Endothelial cell of umbilical vein (primary cell): ENCODE results near the gene U2AF2.

ENCODE experiments used
- EZH2 ChIP-seq: IDR thresholded peaks from 2 replicates; pipeline ENCODE4 v1.6.1; 2012; ENCODE audit warnings: borderline replicate concordance, low read depth, mild to moderate bottlenecking, moderate library complexity, low read length, inconsistent platforms; ENCODE audit not compliant: severe bottlenecking
- FOS ChIP-seq: IDR thresholded peaks from 2 replicates; pipeline ENCODE4 v1.6.1; 2011; ENCODE audit warnings: mild to moderate bottlenecking, low read length, moderate library complexity, borderline replicate concordance; ENCODE audit not compliant: insufficient read depth
- POLR2A ChIP-seq: IDR thresholded peaks from 2 replicates; pipeline ENCODE4 v1.6.1; 2012; ENCODE audit warnings: low read depth, mild to moderate bottlenecking, control low read depth, low read length
- TF ChIP-seq, protein P1 (sequence below), 2 donors: IDR thresholded peaks; 1 replicate in 1 of 2; 2 replicates in 1 of 2; pipeline ENCODE4 v1.5.1; 2011; ENCODE audit warnings: low read length in 2 of 2, mild to moderate bottlenecking in 2 of 2, moderate library complexity in 2 of 2, control low read depth in 1 of 2, inconsistent platforms in 1 of 2, low read depth in 1 of 2; ENCODE audit not compliant: insufficient read depth in 1 of 2; ENCODE audit errors: extremely low read depth in 1 of 2
- TF ChIP-seq, protein P2 (sequence below): IDR thresholded peaks from 2 replicates; pipeline ENCODE4 v1.6.1; 2011; ENCODE audit not compliant: insufficient read depth, insufficient read length

DNA sequence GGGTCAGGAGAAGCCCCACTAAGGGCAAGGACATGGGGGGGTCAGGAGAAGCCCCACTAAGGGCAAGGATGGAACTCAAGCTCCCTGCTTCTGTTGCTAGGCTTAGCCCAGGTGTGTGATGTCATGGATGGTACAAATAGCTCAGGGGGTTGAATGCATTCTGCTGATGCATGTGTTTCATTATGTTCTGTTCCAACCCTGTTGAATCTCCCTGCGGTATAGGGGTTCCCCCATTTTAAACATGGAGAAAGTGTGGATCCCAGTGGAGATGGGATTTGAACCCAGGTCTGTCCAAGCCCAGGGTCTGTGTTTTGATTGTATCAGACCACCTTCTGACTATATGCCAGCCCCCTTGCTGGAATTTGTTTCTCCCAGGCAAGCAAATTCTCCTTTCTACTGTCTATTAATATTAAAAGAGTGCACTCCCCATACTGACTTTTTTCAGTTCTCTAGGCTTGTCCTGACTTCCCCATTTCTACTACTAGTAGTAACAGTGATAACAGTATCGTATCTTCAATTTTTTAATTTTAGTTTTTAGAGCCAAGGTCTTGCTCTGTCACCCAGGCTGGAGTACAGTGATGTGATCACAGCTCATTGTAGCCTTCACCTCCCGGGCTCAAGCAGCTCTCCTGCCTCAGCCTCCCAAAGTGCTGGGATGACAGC lies 42.7 kb upstream of the U2AF2 start:
- TF ChIP-seq, protein P1, sequence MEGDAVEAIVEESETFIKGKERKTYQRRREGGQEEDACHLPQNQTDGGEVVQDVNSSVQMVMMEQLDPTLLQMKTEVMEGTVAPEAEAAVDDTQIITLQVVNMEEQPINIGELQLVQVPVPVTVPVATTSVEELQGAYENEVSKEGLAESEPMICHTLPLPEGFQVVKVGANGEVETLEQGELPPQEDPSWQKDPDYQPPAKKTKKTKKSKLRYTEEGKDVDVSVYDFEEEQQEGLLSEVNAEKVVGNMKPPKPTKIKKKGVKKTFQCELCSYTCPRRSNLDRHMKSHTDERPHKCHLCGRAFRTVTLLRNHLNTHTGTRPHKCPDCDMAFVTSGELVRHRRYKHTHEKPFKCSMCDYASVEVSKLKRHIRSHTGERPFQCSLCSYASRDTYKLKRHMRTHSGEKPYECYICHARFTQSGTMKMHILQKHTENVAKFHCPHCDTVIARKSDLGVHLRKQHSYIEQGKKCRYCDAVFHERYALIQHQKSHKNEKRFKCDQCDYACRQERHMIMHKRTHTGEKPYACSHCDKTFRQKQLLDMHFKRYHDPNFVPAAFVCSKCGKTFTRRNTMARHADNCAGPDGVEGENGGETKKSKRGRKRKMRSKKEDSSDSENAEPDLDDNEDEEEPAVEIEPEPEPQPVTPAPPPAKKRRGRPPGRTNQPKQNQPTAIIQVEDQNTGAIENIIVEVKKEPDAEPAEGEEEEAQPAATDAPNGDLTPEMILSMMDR (IDR thresholded peaks at IDR 0.05; ENCODE audit: extremely low read depth in 1 of 2, insufficient read depth in 1 of 2, low read depth in 1 of 2, low read length in 2 of 2): no peak
- TF ChIP-seq, protein P2, sequence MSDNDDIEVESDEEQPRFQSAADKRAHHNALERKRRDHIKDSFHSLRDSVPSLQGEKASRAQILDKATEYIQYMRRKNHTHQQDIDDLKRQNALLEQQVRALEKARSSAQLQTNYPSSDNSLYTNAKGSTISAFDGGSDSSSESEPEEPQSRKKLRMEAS: no peak
- TF ChIP-seq EZH2 (no peak), POLR2A (no peak), FOS (no peak)
